Transverse colon (tissue), 4 donors: ENCODE results near the gene RNF19B. TPM values are rescaled to one million over a fixed set of nuclear protein-coding genes. Genes with fewer than 3 reads are reported as not detected.

Source experiments
- DNase-seq: peaks from one replicate; pipeline ENCODE4 v3.0.0-alpha.2; 2019
- H3K27ac ChIP-seq, 4 donors: fragments of 200-600 bp; sonication (generic); 2 replicates each; pipeline ENCODE4 v1.5.1; 2016 to 2018; ENCODE audit warnings: inconsistent platforms in 4 of 4
- H3K27me3 ChIP-seq: fragments of 200-600 bp; sonication (generic); 2 replicates; pipeline ENCODE4 v1.5.1; 2017; ENCODE audit warnings: inconsistent platforms
- H3K36me3 ChIP-seq, 4 donors: fragments of 200-600 bp; sonication (generic); 2 replicates each; pipeline ENCODE4 v1.5.1; 2017 to 2019; ENCODE audit warnings: inconsistent platforms in 4 of 4
- H3K4me1 ChIP-seq, 4 donors: fragments of 200-600 bp; sonication (generic); 2 replicates each; pipeline ENCODE4 v1.5.1; 2017 to 2020; ENCODE audit warnings: inconsistent platforms in 4 of 4
- H3K4me3 ChIP-seq, 4 donors: fragments of 200-600 bp; sonication (generic); 1 replicate in 1 of 4; 2 replicates in 3 of 4; pipeline versions ENCODE4 v1.5.1 to v1.6.1; 2017 to 2019; ENCODE audit warnings: inconsistent platforms in 4 of 4
- H3K9me3 ChIP-seq, 2 donors: fragments of 200-600 bp; sonication (generic); 2 replicates each; pipeline ENCODE4 v1.5.1; 2017 to 2019; ENCODE audit warnings: inconsistent platforms in 2 of 2
- EP300 ChIP-seq: sonication (generic); formaldehyde crosslinking; IDR thresholded peaks from one replicate; pipeline ENCODE4 v1.6.1; 2017; ENCODE audit warnings: antibody characterized with exemption, low read depth
- POLR2A ChIP-seq: fragments of 450-650 bp; IDR thresholded peaks from one replicate; pipeline ENCODE4 v1.6.1; 2016; ENCODE audit warnings: antibody characterized with exemption, mild to moderate bottlenecking, moderate library complexity
- POLR2AphosphoS5 ChIP-seq, 3 donors: sonication (generic); formaldehyde crosslinking; IDR thresholded peaks; one replicate each; pipeline ENCODE4 v1.6.1; 2016; ENCODE audit warnings: antibody characterized with exemption in 3 of 3
- WGBS, 2 donors: methylation state at CpG; one replicate each; pipeline ENCODE4 v1.1.5; 2018; ENCODE audit warnings: low coverage in 1 of 2; 5-methylcytosine and 5-hydroxymethylcytosine counted together
- in situ Hi-C, 4 donors: fragments of 200-750 bp; cut with MboI; loops; one replicate each; pipeline versions ENCODE4 v1.15.0 to v1.15.1; 2017; ENCODE audit warnings: low sequenced_read_pairs in 3 of 4, low pct_ligation_motif_present in 1 of 4, low pct_unique_long_range_greater_than_20kb in 1 of 4
- intact Hi-C: fragments of 100-400 bp; cut with DNase I; formaldehyde crosslinking; loops from one replicate; pipeline ENCODE4 v1.15.1; 2023; ENCODE audit warnings: low total_unique reads
- total RNA-seq, 4 donors: library from RNA; depleted of rRNA; stranded (reverse); fragments of >200 nt; gene quantifications; one replicate each; pipeline ENCODE4 v1.1.0, GENCODE V29; 2016
- TF ChIP-seq, protein P1 (sequence below), 5 experiments: fragments of 200-600 bp in 3 of 5; fragments of 450-650 bp in 2 of 5; sonication (generic) in 3 of 5; IDR thresholded peaks; 1 replicate in 2 of 5; 2 replicates in 3 of 5; pipeline ENCODE4 v1.5.1; 2016 to 2017; ENCODE audit warnings: antibody characterized with exemption in 5 of 5, inconsistent platforms in 3 of 5, mild to moderate bottlenecking in 2 of 5, moderate library complexity in 1 of 5

Gene RNF19B
- total RNA-seq, 4 donors from 2014 or later: 22.5 to 83.8 (median 62.0) TPM

DNA sequence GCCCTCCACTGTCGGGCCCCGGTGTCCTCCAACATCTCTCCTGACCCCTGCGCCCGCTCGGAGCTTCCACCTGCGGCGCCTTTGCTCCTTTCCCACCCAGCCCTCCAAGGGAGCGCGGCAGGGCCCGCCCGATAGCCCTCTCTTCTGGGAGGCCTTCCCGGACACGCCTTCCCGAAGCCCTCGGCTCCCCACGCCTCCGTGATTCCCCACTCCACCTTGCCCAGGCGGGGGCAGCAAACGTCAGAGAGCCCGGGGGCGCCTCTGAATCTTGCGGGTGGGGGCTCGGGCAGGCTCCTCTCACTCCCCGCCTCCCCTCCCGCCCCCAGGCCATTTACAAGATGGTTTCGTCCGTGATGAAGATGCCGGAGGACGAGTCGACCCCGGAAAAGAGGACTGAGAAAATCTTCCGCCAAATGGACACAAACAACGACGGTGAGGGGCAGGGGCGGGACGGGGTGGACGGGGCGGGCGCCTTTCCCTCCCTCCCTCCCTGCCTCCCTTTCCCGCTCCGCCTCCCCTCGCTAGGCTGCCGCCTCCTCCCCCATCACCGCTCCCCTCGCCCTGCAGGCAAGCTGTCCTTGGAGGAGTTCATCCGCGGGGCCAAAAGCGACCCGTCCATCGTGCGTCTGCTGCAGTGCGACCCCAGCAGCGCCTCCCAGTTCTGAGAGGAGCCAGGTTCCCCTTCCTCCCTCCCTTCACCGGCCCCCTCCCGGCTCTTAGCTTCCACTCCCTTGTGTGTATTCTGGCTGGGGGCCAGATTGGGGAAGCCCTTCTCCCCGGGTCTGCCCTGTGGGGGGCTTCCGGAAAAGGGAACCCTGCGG is 71.2 kb downstream of the RNF19B start:
- intact Hi-C loops (no loop called here), in situ Hi-C loops (no loop called here)
- Histone ChIP-seq H3K9me3 (no peaks in the 10 kb centered on the region), H3K27ac (peak overlapping the region; percentile 68 to 80 (median 74)), H3K4me1 (peaks cover 5 to 22% (median 15%) of the 10 kb centered on the region in 4 donors), H3K36me3 (no peaks in the 10 kb centered on the region), H3K27me3 (peaks cover 37% of the 10 kb centered on the region), H3K4me3 (peak overlapping the region; percentile 12 to 55 (median 41))
- no peak for TF ChIP-seq EP300
- peak in 2 of 3 donors; percentile 8 to 33 for TF ChIP-seq POLR2AphosphoS5 (IDR thresholded peaks at IDR 0.05)
- TF ChIP-seq POLR2A: peak; percentile 50
- TF ChIP-seq, protein P1, sequence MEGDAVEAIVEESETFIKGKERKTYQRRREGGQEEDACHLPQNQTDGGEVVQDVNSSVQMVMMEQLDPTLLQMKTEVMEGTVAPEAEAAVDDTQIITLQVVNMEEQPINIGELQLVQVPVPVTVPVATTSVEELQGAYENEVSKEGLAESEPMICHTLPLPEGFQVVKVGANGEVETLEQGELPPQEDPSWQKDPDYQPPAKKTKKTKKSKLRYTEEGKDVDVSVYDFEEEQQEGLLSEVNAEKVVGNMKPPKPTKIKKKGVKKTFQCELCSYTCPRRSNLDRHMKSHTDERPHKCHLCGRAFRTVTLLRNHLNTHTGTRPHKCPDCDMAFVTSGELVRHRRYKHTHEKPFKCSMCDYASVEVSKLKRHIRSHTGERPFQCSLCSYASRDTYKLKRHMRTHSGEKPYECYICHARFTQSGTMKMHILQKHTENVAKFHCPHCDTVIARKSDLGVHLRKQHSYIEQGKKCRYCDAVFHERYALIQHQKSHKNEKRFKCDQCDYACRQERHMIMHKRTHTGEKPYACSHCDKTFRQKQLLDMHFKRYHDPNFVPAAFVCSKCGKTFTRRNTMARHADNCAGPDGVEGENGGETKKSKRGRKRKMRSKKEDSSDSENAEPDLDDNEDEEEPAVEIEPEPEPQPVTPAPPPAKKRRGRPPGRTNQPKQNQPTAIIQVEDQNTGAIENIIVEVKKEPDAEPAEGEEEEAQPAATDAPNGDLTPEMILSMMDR (IDR thresholded peaks at IDR 0.05): peak in 2 of 5 experiments; percentile 21 to 47
- 4% methylated on average over 55 of the region's 58 CpGs; no CpG with 5 or more reads in 1 of the 2 donors for WGBS, 2 donors
- DNase-seq: peak; percentile 83

DNA sequence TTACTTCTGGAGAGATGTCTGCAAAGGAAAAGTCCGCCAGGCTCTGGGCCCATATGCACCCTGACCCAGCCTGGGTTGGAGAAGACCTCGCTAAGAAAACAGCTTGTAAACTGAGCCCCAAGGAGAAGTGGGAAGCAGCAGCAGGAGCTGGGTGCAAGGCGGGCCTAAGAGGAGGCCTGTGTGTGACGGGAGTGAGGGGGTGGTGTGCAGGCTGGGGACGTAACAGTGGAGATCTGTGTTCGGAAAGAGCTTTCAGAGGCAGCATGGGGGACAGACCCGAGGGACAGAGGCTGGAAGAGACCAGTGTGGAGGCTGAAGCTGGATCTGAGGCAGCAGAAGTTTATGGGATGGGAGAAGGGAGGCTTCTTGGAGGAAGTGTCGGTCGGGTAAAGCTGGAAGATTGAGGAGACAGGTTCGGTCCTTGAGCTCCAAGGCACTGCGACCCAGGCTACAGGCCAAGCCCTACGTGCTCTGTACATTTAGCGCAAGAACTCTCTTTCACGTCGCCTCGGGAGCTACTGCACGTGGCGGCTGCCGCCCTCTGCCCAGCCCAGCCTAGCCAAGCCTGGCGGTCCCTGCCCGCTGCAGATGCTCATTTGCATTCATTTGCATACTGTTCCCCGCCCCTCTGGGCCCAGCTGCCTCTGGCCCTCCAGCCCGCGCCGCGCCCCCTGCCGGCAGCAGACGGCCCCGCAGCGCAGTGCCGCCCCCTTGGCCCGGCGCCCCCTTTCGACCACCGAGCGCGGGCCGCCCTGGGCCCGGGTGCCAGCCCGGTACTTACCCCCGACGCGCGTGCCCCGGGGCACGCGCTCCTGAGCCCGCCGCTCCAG is 72.0 kb downstream of the RNF19B start:
- DNase-seq: peak; percentile 69
- in situ Hi-C loops: no loop called here
- H3K27ac ChIP-seq: peak overlapping the region; percentile 68 to 80 (median 74)

DNA sequence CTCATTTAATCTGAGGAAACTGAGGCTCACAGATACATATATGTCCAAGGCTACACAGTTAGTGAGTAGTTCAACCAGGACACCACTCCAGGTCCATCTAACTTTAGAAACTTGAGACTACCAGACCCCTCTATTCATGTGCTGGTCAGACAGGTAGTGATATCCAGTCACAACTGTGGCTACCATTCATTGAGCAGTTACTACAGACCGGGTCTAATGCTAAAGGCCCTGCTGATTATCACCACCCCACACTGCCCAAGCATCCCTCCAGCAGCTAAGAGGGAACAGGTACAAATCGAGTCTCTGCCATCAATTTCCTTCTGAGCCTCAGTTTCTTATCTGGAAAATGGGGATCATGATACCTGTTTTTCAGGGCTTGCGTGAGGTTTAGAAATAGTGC is 73.0 kb downstream of the RNF19B start:
- Histone ChIP-seq H3K9me3 (no peaks in the 10 kb centered on the region), H3K36me3 (no peaks in the 10 kb centered on the region), H3K27me3 (peaks cover 54% of the 10 kb centered on the region), H3K27ac (no peak overlapping the region), H3K4me3 (no peak overlapping the region), H3K4me1 (peaks cover 5 to 25% (median 15%) of the 10 kb centered on the region in 4 donors)
- intact Hi-C loops: no loop called here
- in situ Hi-C loops: no loop called here
- DNase-seq: no peak
- TF ChIP-seq EP300: no peak
- TF ChIP-seq, protein P1 (IDR thresholded peaks at IDR 0.05): no peak
- TF ChIP-seq POLR2AphosphoS5 (IDR thresholded peaks at IDR 0.05): no peak
- TF ChIP-seq POLR2A: no peak
- 100% methylated on average over 1 to 3 of the region's 3 CpGs for WGBS, 2 donors

More for the DNA sequence above, 72.0 kb downstream of the RNF19B start:
- Histone ChIP-seq H3K27me3 (peaks cover 45% of the 10 kb centered on the region), H3K36me3 (no peaks in the 10 kb centered on the region), H3K4me3 (peak overlapping the region; percentile 12 to 55 (median 41)), H3K4me1 (peaks cover 5 to 22% (median 15%) of the 10 kb centered on the region in 4 donors), H3K9me3 (no peaks in the 10 kb centered on the region)
- TF ChIP-seq EP300 (no peak), POLR2A (no peak), POLR2AphosphoS5 (IDR thresholded peaks at IDR 0.05) (no peak)
- TF ChIP-seq, protein P1 (IDR thresholded peaks at IDR 0.05): peak in 4 of 5 experiments; percentile 49 to 62 (median 60)
- intact Hi-C loops: no loop called here
- 23 to 37% methylated on average over 5 to 49 of the region's 49 CpGs for WGBS, 2 donors

DNA sequence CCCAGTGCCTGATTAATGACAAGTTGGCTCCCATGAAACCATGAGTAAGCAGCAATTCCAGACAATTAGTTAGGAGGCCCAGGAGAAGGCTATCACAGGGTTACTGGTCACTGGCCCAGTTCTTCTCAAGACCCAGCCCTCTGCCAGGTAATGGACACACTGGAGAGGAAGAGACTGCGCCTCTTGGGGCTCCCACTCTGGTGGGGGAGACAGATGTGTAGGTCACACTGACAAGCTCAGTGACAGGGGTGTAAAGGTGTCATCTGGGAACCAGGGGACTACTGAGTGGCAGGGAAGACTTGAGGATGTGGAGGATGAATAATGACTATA is 73.4 kb downstream of the RNF19B start:
- 60 to 100% methylated on average over 1 of the region's 1 CpG for WGBS, 2 donors
- intact Hi-C loops (no loop called here), in situ Hi-C loops (no loop called here)
- H3K4me1 ChIP-seq: peaks cover 5 to 30% (median 18%) of the 10 kb centered on the region in 4 donors
- no peaks in the 10 kb centered on the region for H3K36me3 ChIP-seq
- no peak overlapping the region for H3K27ac ChIP-seq
- no peaks in the 10 kb centered on the region for H3K9me3 ChIP-seq
- DNase-seq: no peak
- H3K4me3 ChIP-seq: no peak overlapping the region
- TF ChIP-seq POLR2A: no peak
- no peak for TF ChIP-seq POLR2AphosphoS5 (IDR thresholded peaks at IDR 0.05)
- peaks cover 58% of the 10 kb centered on the region for H3K27me3 ChIP-seq
